GM12892 (cell line): ENCODE data around the gene GJB6.

ENCODE experiments used
- POLR2A ChIP-seq: IDR thresholded peaks from 2 replicates; pipeline ENCODE4 v1.6.1; 2011; ENCODE audit warnings: low read depth, low read length, control low read depth
- POLR2AphosphoS5 ChIP-seq: IDR thresholded peaks from 2 replicates; pipeline ENCODE4 v1.6.1; 2011; ENCODE audit warnings: low read depth, low read length, control low read depth

- no peak for TF ChIP-seq POLR2A
- TF ChIP-seq POLR2AphosphoS5: no peak
Observed at GRCh38 chr13:20222553-20222952, 9.6 kb downstream of the GJB6 start.
